ENCODE results near the gene SLC22A3. TPM values are rescaled to one million over a fixed set of nuclear protein-coding genes. Genes with fewer than 3 reads are reported as not detected.
"Not testable (repeated sequence)": the region's sequence is repeated elsewhere in the genome, so short reads cannot be mapped to it uniquely, and the experiment has no call there.

The SLC22A3 gene
- total RNA-seq, 4 donors from 2014 or later = 49.5 to 75.4 (median 58.2) TPM

DNA sequence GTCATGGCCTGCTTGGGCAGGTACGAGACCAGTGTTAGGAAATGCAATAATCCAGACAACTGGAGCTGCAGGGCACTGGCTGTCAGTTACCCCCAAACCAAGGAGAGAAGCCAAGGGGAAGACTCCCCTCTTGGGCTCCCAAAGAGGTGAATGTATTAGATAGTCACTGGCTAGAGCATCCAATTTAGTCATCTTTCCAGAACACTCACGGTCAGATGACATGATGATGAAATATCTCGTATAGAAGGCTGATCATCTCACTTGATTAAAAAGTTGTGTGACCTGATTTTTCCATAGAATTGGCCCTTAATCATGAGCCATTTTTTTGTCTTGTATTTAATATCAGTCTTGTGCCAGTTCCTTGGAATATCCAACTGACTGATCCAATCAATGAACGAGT, 40.7 kb downstream of the SLC22A3 start:
- Histone ChIP-seq H3K27ac (peak overlapping the region; percentile 43 to 82 (median 73)), H3K27me3 (no peaks in the 10 kb centered on the region), H3K36me3 (no peaks in the 10 kb centered on the region), H3K9me3 (no peaks in the 10 kb centered on the region), H3K4me1 (peaks cover 26 to 45% of the 10 kb centered on the region in 2 donors), H3K4me3 (no peak overlapping the region)
- ATAC-seq = no peak
- DNase-seq = no peak
- TF ChIP-seq POLR2A (IDR thresholded peaks at IDR 0.05) = no peak
- TF ChIP-seq, protein P1, sequence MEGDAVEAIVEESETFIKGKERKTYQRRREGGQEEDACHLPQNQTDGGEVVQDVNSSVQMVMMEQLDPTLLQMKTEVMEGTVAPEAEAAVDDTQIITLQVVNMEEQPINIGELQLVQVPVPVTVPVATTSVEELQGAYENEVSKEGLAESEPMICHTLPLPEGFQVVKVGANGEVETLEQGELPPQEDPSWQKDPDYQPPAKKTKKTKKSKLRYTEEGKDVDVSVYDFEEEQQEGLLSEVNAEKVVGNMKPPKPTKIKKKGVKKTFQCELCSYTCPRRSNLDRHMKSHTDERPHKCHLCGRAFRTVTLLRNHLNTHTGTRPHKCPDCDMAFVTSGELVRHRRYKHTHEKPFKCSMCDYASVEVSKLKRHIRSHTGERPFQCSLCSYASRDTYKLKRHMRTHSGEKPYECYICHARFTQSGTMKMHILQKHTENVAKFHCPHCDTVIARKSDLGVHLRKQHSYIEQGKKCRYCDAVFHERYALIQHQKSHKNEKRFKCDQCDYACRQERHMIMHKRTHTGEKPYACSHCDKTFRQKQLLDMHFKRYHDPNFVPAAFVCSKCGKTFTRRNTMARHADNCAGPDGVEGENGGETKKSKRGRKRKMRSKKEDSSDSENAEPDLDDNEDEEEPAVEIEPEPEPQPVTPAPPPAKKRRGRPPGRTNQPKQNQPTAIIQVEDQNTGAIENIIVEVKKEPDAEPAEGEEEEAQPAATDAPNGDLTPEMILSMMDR (IDR thresholded peaks at IDR 0.05 in 4 of 5, conservative IDR thresholded peaks at IDR 0.05 in 1 of 5) = no peak
- intact Hi-C loops (cut with DNase I; ENCODE audit: low total_unique reads) (loop anchor here (5.0 kb wide), 1 partner anchor 37 kb away; no protein-coding TSS in a partner anchor), in situ Hi-C loops (cut with MboI; ENCODE audit: low sequenced_read_pairs in 4 of 4) (no loop called here)

DNA sequence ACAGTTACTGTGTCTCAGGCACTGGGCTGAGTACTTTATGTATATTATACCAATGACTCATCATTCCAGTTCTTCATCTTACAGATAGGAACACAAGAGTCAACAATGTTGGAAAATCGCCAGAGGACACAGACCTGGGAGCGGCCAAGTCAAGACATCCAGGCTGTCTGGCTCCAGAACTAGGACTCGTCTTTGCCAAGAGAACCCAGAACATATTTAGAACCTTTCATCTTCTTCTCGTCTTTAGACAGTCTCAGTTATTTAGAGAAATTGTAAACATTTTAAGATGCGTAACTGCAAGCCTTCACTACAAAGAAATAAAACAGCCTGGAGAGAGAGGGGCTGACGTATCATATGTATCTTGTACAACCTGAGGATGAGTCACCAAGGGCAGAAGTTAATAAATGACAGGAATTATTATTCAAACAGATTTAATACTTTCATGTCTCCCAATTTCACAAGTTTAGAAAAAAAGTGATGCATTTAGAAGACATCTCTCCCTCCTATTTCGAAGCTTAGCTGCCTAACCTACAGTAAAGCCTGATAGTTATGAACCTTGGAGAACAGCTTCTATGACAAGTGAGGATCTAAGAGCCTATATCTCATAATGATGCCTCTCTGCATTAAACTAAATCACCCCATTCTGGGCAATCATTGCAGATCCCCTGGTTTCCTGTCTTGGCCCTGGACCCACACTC, 43.4 kb downstream of the SLC22A3 start:
- in situ Hi-C loops (cut with MboI; ENCODE audit: low sequenced_read_pairs in 4 of 4) = no loop called here
- Histone ChIP-seq H3K9me3 (no peaks in the 10 kb centered on the region), H3K27me3 (no peaks in the 10 kb centered on the region), H3K4me3 (no peak overlapping the region), H3K27ac (peak overlapping the region; percentile 68 to 82 (median 76)), H3K4me1 (peaks cover 26 to 40% of the 10 kb centered on the region in 2 donors), H3K36me3 (no peaks in the 10 kb centered on the region)
- ATAC-seq (peak; percentile 27 to 61), DNase-seq (peak; percentile 31 to 52)
- TF ChIP-seq POLR2A (IDR thresholded peaks at IDR 0.05) = no peak
- TF ChIP-seq, protein P1 (IDR thresholded peaks at IDR 0.05 in 4 of 5, conservative IDR thresholded peaks at IDR 0.05 in 1 of 5) = no peak
- intact Hi-C loops (cut with DNase I; ENCODE audit: low total_unique reads) = no loop called here

- ATAC-seq; H3K27me3 ChIP-seq; H3K4me3 ChIP-seq; intact Hi-C loops (cut with DNase I; ENCODE audit: low total_unique reads); DNase-seq; in situ Hi-C loops (cut with MboI; ENCODE audit: low sequenced_read_pairs in 4 of 4); H3K9me3 ChIP-seq; H3K36me3 ChIP-seq: not testable (repeated sequence)
- H3K27ac ChIP-seq = peak overlapping the region in 1 of 4 donors; percentile 84
- H3K4me1 ChIP-seq = peaks cover 20 to 22% of the 10 kb centered on the region in 2 donors
Measured at GRCh38 chr6:160393442-160393841, 45.3 kb downstream of the SLC22A3 start.

DNA sequence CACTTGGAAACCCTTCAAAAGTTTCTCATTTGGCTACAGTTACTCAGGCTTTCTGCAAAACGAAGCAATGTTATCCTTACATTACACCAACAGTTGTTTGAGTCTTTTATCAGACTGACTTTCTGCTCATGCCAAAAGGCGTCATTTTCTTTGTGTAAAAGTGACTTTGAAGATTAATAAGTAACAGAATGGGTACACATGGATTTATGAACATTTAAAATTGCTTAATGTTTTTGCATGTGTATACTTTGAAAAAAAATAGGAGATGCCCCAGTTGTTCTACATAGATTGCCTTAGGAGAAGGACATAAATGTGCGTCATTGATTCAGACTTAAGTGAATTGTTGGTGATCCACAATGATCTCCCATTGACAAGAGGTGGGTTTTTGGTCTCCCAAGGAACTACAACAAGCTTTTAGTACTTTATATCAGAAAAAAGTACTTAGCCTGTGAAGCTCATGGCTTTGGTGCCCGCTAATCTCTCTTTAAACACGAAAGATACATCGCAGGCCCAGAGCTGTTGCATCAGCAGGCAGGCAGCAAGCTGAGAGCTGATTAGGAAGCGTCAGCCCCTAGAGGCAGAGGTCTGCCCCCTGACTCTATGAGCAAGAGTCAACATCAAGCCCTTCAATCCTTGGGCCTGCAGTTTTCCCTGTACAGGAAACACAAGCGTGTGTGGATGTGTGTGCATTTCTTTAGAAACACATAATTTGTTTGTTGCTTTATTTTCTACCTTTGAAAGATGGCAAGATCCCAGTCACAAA, 45.9 kb downstream of the SLC22A3 start:
- Histone ChIP-seq H3K27me3 (no peaks in the 10 kb centered on the region), H3K4me1 (peaks cover 17 to 26% of the 10 kb centered on the region in 2 donors), H3K27ac (peak overlapping the region; percentile 3 to 84 (median 55)), H3K9me3 (no peaks in the 10 kb centered on the region), H3K4me3 (no peak overlapping the region), H3K36me3 (no peaks in the 10 kb centered on the region)
- intact Hi-C loops (cut with DNase I; ENCODE audit: low total_unique reads) (no loop called here), in situ Hi-C loops (cut with MboI; ENCODE audit: low sequenced_read_pairs in 4 of 4) (no loop called here)
- no peak for DNase-seq
- ATAC-seq = peak in 1 of 2 donors; percentile 19
- TF ChIP-seq, protein P1 (IDR thresholded peaks at IDR 0.05 in 4 of 5, conservative IDR thresholded peaks at IDR 0.05 in 1 of 5) = no peak
- TF ChIP-seq POLR2A (IDR thresholded peaks at IDR 0.05) = no peak

DNA sequence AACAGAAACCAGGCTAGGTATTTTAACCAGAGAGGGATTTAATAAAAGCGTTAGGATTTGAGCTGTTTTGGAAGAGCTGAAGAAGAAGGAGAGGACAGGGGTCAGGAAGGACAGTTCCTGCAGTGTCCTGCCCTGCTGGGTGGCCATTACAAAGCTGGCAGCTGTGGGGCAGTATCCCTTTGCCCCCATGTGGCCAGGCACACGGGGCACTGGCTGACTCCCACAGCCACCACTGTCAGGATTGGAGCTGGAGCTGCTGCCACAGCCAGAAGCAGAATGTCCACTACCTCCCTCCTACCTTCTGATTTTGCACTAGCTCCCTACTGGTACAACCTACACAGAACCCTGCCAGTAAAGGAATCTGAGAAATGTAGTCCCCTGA, 46.5 kb downstream of the SLC22A3 start:
- Histone ChIP-seq H3K4me3 (no peak overlapping the region), H3K27me3 (no peaks in the 10 kb centered on the region), H3K36me3 (no peaks in the 10 kb centered on the region), H3K4me1 (peaks cover 21 to 32% of the 10 kb centered on the region in 2 donors), H3K9me3 (no peaks in the 10 kb centered on the region), H3K27ac (peak overlapping the region; percentile 3 to 84 (median 55))
- no peak for TF ChIP-seq POLR2A (IDR thresholded peaks at IDR 0.05)
- TF ChIP-seq, protein P1 (IDR thresholded peaks at IDR 0.05 in 4 of 5, conservative IDR thresholded peaks at IDR 0.05 in 1 of 5) = peak in 2 of 5 experiments; percentile 8 to 14
- intact Hi-C loops (cut with DNase I; ENCODE audit: low total_unique reads) = loop anchor here (5.0 kb wide), 1 partner anchor 57 kb away; no protein-coding TSS in a partner anchor
- peak in 1 of 2 donors; percentile 63 for DNase-seq
- in situ Hi-C loops (cut with MboI; ENCODE audit: low sequenced_read_pairs in 4 of 4) = no loop called here
- peak in 1 of 2 donors; percentile 66 for ATAC-seq
